PC-9 (cell line): ENCODE measurements around the gene PIGX. TPM values are rescaled to one million over a fixed set of nuclear protein-coding genes. Genes with fewer than 3 reads are reported as not detected.

Source experiments
- BruUV-seq: library from RNA; stranded (reverse); fragments of 400-500 nt; replicated peaks from 2 replicates; lab custom pipeline; 2021; lab: Mats Ljungman, UMichigan
- CTCF ChIA-PET: fragments of 300-600 bp; sonication (Branson Sonifier 250); formaldehyde crosslinking; loops from one replicate; lab custom pipeline; 2022; ENCODE audit warnings: antibody characterized with exemption; lab: Charles Lee
- POLR2A ChIA-PET: fragments of 300-600 bp; sonication (Branson Sonifier 250); formaldehyde crosslinking; loops from one replicate; lab custom pipeline; 2022; ENCODE audit warnings: antibody characterized with exemption; ENCODE audit not compliant: unreplicated experiment; lab: Charles Lee
- DNase-seq, 2 experiments: peaks; one replicate each; pipeline versions ENCODE4 v3.0.0 to v3.0.0-alpha.2; 2015 to 2022; ENCODE audit warnings: mixed read lengths in 1 of 2
- H2AFZ ChIP-seq: fragments of 200-600 bp; sonication (generic); 2 replicates; pipeline ENCODE4 v1.8.1; 2017; ENCODE audit warnings: antibody characterized with exemption
- H3F3A ChIP-seq: fragments of 200-600 bp; sonication (generic); 2 replicates; pipeline ENCODE4 v1.8.1; 2017; ENCODE audit warnings: antibody characterized with exemption, mild to moderate bottlenecking, low read depth; ENCODE audit not compliant: insufficient read depth
- H3K27ac ChIP-seq: fragments of 200-600 bp; sonication (generic); 2 replicates; pipeline ENCODE4 v1.6.1; 2016; ENCODE audit warnings: mixed run types
- H3K27me3 ChIP-seq: fragments of 200-600 bp; sonication (generic); 2 replicates; pipeline ENCODE4 v1.6.1; 2016; ENCODE audit warnings: low read depth, mixed run types; ENCODE audit not compliant: insufficient read depth
- H3K36me3 ChIP-seq: fragments of 200-600 bp; sonication (generic); 2 replicates; pipeline ENCODE4 v1.6.1; 2016; ENCODE audit warnings: low read depth, mixed run types
- H3K4me1 ChIP-seq: fragments of 200-600 bp; sonication (generic); replicated peaks from 2 replicates; pipeline ENCODE4 v1.6.1; 2016; ENCODE audit warnings: mixed run types; ENCODE audit not compliant: insufficient read depth
- H3K4me2 ChIP-seq: fragments of 200-600 bp; sonication (generic); 2 replicates; pipeline ENCODE4 v1.6.1; 2017; ENCODE audit warnings: mixed run types
- H3K4me3 ChIP-seq: fragments of 200-600 bp; sonication (generic); 2 replicates; pipeline ENCODE4 v1.6.1; 2016; ENCODE audit warnings: mixed run types
- H3K79me2 ChIP-seq: fragments of 200-600 bp; sonication (generic); 2 replicates; pipeline ENCODE4 v1.6.1; 2017; ENCODE audit warnings: low read depth, mixed run types
- H3K9me2 ChIP-seq: fragments of 200-600 bp; sonication (generic); 2 replicates; pipeline ENCODE4 v1.8.1; 2017; ENCODE audit warnings: mild to moderate bottlenecking; ENCODE audit not compliant: insufficient read depth
- H3K9me3 ChIP-seq: fragments of 200-600 bp; sonication (generic); 2 replicates; pipeline ENCODE4 v1.8.1; 2016; ENCODE audit warnings: low read depth; ENCODE audit not compliant: insufficient read depth
- H4K20me1 ChIP-seq: fragments of 200-600 bp; sonication (generic); 2 replicates; pipeline ENCODE4 v1.8.1; 2017; ENCODE audit not compliant: insufficient read depth
- EZH2 ChIP-seq: fragments of 200-600 bp; sonication (generic); IDR thresholded peaks from 2 replicates; pipeline ENCODE4 v1.8.0; 2017; ENCODE audit warnings: antibody characterized with exemption, low read depth
- intact Hi-C: fragments of 100-400 bp; cut with micrococcal nuclease; formaldehyde crosslinking; loops from one replicate; pipeline ENCODE4 v1.10.0; 2022; ENCODE audit not compliant: unreplicated experiment
- total RNA-seq: library from RNA; stranded (reverse); gene quantifications from 2 replicates; pipeline ENCODE4 v1.2.3, GENCODE V29; 2021
- TF ChIP-seq, protein P1 (sequence below): fragments of 200-600 bp; sonication (generic); conservative IDR thresholded peaks from 2 replicates; pipeline ENCODE4 v1.6.1; 2017; ENCODE audit warnings: mixed run types, antibody characterized with exemption, mild to moderate bottlenecking, moderate library complexity

Gene PIGX
- total RNA-seq, 1 experiment from 2014 or later = 47.6 TPM

DNA sequence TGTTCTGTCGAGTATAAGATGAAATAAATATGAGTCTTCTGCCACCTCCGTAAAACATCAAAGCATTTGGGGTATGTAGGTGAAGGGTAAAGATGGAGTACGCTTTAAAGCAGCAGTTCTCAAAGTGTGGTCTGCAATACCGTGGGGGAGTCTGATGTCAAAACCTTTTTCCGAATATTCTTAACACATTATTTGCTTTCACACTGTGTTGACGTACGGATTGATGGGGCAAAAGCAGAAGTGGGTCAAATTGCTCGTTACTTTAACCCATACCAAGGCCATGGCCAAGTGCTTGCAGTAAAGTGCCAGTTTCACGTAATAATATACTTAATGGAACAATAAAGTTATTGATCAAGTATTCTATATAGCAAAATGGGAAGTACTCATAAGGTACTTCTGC, 63.8 kb downstream of the PIGX start:
- ChIA-PET POLR2A (interaction anchor here (0.6 kb wide), 1 partner anchor 125 kb away, joined by 8 read pairs; no protein-coding TSS in a partner anchor), CTCF (no interaction called here)
- H3K9me2 ChIP-seq = no peaks in the 10 kb centered on the region
- H4K20me1 ChIP-seq = peaks cover 14% of the 10 kb centered on the region; the same call in 1 of the 2 replicates
- no peak overlapping the region for H3K4me3 ChIP-seq
- intact Hi-C loops = no loop called here
- H3K4me1 ChIP-seq = no peaks in the 10 kb centered on the region
- peaks cover 4% of the 10 kb centered on the region for H3K36me3 ChIP-seq
- no peak overlapping the region for H2AFZ ChIP-seq
- H3K79me2 ChIP-seq = peaks cover 94% of the 10 kb centered on the region
- no peak for DNase-seq
- no peak overlapping the region for H3K4me2 ChIP-seq
- no peak for TF ChIP-seq EZH2
- TF ChIP-seq, protein P1, sequence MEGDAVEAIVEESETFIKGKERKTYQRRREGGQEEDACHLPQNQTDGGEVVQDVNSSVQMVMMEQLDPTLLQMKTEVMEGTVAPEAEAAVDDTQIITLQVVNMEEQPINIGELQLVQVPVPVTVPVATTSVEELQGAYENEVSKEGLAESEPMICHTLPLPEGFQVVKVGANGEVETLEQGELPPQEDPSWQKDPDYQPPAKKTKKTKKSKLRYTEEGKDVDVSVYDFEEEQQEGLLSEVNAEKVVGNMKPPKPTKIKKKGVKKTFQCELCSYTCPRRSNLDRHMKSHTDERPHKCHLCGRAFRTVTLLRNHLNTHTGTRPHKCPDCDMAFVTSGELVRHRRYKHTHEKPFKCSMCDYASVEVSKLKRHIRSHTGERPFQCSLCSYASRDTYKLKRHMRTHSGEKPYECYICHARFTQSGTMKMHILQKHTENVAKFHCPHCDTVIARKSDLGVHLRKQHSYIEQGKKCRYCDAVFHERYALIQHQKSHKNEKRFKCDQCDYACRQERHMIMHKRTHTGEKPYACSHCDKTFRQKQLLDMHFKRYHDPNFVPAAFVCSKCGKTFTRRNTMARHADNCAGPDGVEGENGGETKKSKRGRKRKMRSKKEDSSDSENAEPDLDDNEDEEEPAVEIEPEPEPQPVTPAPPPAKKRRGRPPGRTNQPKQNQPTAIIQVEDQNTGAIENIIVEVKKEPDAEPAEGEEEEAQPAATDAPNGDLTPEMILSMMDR = no peak
- H3K9me3 ChIP-seq = peaks cover 9% of the 10 kb centered on the region
- peaks cover 11% of the 10 kb centered on the region; the same call in 1 of the 2 replicates for H3F3A ChIP-seq
- no peak overlapping the region for H3K27ac ChIP-seq
- no TSS peak for BruUV-seq
- H3K27me3 ChIP-seq = no peaks in the 10 kb centered on the region

DNA sequence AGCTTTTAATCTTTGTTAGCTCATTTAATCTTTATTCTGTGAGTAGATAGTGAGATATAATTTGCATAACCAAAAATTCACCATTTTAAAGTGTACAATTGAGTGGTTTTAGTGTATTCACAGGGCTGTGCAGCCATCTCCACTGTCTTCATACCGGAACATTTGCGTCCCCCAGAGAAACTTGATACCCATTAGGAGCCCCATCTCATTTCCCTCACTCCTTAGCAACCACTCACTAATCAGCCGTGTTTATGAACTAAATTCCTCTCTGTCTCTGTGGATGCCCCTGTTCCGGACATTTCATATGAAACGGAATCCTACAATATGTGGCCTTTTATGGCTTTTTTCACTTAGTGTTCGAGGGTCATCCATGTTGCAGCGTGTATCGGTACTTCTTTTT, 65.7 kb downstream of the PIGX start:
- no peak overlapping the region for H2AFZ ChIP-seq
- no peak for DNase-seq
- no peak overlapping the region for H3K4me2 ChIP-seq
- BruUV-seq = no TSS peak
- H3K9me2 ChIP-seq = no peaks in the 10 kb centered on the region
- H3F3A ChIP-seq = peaks cover 11% of the 10 kb centered on the region; the same call in 1 of the 2 replicates
- peaks cover 14% of the 10 kb centered on the region; the same call in 1 of the 2 replicates for H4K20me1 ChIP-seq
- ChIA-PET POLR2A (interaction anchor here (0.6 kb wide), 1 partner anchor 15 kb away, joined by 3 read pairs; no protein-coding TSS in a partner anchor), CTCF (no interaction called here)
- no peak overlapping the region for H3K4me3 ChIP-seq
- peaks cover 9% of the 10 kb centered on the region; the same call in 1 of the 2 replicates for H3K36me3 ChIP-seq
- H3K27ac ChIP-seq = no peak overlapping the region
- H3K9me3 ChIP-seq = peaks cover 9% of the 10 kb centered on the region
- peaks cover 94% of the 10 kb centered on the region for H3K79me2 ChIP-seq
- intact Hi-C loops = no loop called here
- no peak for TF ChIP-seq EZH2
- TF ChIP-seq, protein P1 = no peak
- H3K27me3 ChIP-seq = no peaks in the 10 kb centered on the region
- H3K4me1 ChIP-seq = no peaks in the 10 kb centered on the region

DNA sequence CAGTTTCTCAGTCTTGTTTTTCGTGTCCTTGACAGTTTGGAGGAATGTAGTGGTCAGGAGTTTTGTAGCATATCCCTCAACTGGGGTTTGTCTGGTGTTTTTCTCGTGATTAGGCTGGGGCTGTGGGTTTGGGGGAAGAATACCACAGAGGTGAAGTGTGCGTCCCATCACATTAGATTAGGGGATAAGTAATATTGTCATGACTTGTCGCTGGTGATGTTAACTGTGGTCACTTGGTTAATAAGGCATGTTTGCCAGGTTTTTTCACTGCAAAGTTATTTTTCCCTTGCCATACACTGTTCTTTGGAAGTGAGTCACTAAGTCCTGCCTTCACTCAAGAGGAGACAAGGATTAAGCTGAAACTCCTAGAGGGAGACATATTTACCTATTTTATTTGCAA, 66.6 kb downstream of the PIGX start:
- no peak for TF ChIP-seq EZH2
- TF ChIP-seq, protein P1 = no peak
- Histone ChIP-seq H3K4me3 (no peak overlapping the region), H3F3A (peaks cover 11% of the 10 kb centered on the region; the same call in 1 of the 2 replicates), H3K27me3 (no peaks in the 10 kb centered on the region), H3K36me3 (peaks cover 12% of the 10 kb centered on the region), H3K27ac (no peak overlapping the region), H3K9me2 (no peaks in the 10 kb centered on the region), H3K9me3 (peaks cover 9% of the 10 kb centered on the region), H3K79me2 (peaks cover 90% of the 10 kb centered on the region), H2AFZ (no peak overlapping the region), H4K20me1 (peaks cover 14% of the 10 kb centered on the region; the same call in 1 of the 2 replicates), H3K4me1 (no peaks in the 10 kb centered on the region), H3K4me2 (no peak overlapping the region)
- intact Hi-C loops = no loop called here
- DNase-seq = no peak
- ChIA-PET CTCF (no interaction called here), POLR2A (interaction anchor here (0.7 kb wide), 1 partner anchor 83 kb away, joined by 3 read pairs; no protein-coding TSS in a partner anchor)
- BruUV-seq = no TSS peak
